Stimulated activated naive CD8-positive, alpha-beta T cell treated with anti-CD3 and anti-CD28 coated beads, Interleukin-15, Interleukin-2, amounts not matched to agents 100 ng/mL and 50 ng/mL, for 24 hours (primary cell): Measurements from ENCODE around the gene RCBTB1.
"Not testable (repeated sequence)": the region's sequence is repeated elsewhere in the genome, so short reads cannot be mapped to it uniquely, and the experiment has no call there.

Source experiments
- H3K27ac Mint-ChIP-seq: one replicate; pipeline ENCODE4 v1.8.0; 2021; ENCODE audit warnings: mild to moderate bottlenecking, mixed read lengths
- H3K27me3 Mint-ChIP-seq: one replicate; pipeline ENCODE4 v1.8.0; 2021; ENCODE audit warnings: mixed read lengths
- H3K36me3 Mint-ChIP-seq: one replicate; pipeline ENCODE4 v1.8.0; 2021; ENCODE audit warnings: low read depth, mixed read lengths
- H3K4me1 Mint-ChIP-seq: one replicate; pipeline ENCODE4 v1.8.0; 2021; ENCODE audit warnings: low read depth, mixed read lengths
- H3K4me3 Mint-ChIP-seq: one replicate; pipeline ENCODE4 v1.8.0; 2021; ENCODE audit warnings: mild to moderate bottlenecking, mixed read lengths
- H3K9me3 Mint-ChIP-seq: one replicate; pipeline ENCODE4 v1.8.0; 2021; ENCODE audit warnings: mixed read lengths

RCBTB1 gene

DNA sequence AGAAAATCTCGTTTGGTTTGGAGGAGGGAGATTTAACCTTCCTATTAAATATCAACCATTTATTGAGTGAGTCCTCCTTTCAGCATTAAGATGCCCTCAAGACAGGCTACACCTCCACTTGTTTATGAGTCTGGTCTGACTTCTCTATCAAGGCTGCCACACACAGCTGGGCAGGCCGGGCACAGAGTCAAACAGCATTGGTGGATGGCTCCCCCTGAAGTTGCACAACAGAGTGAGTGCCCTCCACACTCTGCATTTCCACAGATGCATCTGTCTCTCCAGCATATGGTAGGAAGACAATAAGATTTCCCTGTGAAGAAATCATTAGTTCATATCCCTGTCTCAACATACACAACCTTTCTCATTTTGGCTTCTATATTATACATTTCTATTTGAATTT is 58.2 kb downstream of the RCBTB1 start:
- peaks cover 61% of the 10 kb centered on the region for H3K36me3 Mint-ChIP-seq
- H3K9me3 Mint-ChIP-seq = no peaks in the 10 kb centered on the region

DNA sequence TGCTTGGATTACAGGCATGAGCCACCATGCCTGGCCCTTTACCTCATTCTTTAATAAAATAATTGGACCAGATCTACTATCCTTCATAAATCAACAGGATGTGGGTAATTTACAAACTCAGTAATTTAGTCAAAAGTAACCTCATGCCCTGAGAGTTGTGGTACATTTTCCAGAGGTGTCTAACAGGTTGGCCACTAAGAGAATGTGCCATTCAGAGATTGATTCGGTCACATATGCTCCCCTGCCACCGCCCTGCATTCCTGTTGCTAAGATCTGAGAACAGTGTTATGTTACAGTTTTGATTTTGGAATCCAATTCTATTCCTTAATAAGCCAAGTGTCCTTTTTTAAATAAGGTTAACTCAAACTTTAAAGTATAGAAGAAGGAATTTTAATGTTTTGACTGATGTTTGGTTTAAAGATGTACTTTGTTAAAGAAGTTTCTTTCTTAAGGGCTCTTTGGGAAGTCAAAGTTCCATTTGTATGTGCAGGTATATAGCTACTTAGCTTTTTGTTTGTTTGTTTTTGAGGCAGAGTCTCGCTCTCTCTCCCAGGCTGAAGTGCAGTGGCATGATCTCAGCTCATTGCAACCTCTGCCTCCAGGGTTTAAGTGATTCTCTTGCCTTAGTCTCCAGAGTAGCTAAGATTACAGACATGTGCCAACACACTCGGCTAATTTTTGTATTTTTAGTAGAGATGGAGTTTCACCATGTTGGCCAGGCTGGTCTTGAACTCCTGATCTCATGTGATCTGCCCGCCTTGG is 60.4 kb downstream of the RCBTB1 start:
- Mint-ChIP-seq H3K4me1 (peaks cover 7% of the 10 kb centered on the region), H3K9me3 (no peaks in the 10 kb centered on the region), H3K36me3 (peaks cover 61% of the 10 kb centered on the region), H3K4me3 (no peak overlapping the region), H3K27me3 (no peaks in the 10 kb centered on the region), H3K27ac (no peak overlapping the region)

More for the DNA sequence above, 58.2 kb downstream of the RCBTB1 start:
- H3K27ac Mint-ChIP-seq = peak overlapping the region; percentile 33
- H3K4me3 Mint-ChIP-seq = no peak overlapping the region
- H3K27me3 Mint-ChIP-seq = no peaks in the 10 kb centered on the region
- H3K4me1 Mint-ChIP-seq = peaks cover 16% of the 10 kb centered on the region

GRCh38 chr13:49521224-49521623 is 64.1 kb downstream of the RCBTB1 start:
- Mint-ChIP-seq H3K9me3 (no peaks in the 10 kb centered on the region), H3K27ac (no peak overlapping the region), H3K4me1 (peaks cover 5% of the 10 kb centered on the region), H3K27me3 (no peaks in the 10 kb centered on the region), H3K36me3 (peaks cover 60% of the 10 kb centered on the region), H3K4me3 (no peak overlapping the region)

DNA sequence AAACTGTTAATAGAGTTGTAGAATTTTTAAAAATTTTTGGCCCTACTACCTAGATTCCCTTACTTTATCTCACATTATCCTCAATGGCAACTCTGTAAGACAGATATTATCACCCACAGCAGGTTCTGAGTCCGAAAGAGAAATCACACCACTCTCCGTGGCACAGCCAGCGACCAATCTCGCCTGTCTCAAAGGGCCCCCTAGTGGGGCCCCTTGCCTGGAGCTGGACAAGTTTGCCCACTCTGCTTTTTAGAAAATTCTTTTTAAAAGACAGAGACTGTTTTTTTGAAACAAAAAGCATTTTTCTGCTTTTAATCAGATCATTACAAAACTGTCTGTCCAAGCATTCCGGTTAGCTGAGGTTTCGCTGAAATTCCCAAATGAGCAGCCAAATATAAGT is 67.9 kb downstream of the RCBTB1 start:
- no peaks in the 10 kb centered on the region for H3K9me3 Mint-ChIP-seq
- H3K4me3 Mint-ChIP-seq = no peak overlapping the region
- no peaks in the 10 kb centered on the region for H3K27me3 Mint-ChIP-seq
- H3K4me1 Mint-ChIP-seq = no peaks in the 10 kb centered on the region
- peaks cover 69% of the 10 kb centered on the region for H3K36me3 Mint-ChIP-seq
- no peak overlapping the region for H3K27ac Mint-ChIP-seq

DNA sequence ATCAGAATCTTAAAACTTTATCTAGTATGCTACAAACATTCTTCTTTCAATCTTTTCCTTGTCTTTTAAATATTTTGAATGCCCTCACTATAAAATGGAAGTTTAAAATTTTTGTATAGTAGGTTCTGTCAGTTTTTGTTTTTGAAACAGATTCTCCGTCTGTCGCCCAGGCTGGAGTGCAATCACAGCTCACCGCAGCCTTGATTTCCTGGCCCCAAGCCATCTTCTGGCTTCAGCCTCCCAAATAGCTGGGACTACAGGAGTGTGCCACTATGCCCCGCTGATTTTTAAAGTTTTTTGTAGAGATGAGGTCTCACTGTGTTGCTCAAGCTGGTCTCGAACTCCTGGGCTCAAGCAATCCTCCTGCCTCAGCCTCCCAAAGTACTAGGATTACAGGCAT is 68.9 kb downstream of the RCBTB1 start:
- no peak overlapping the region for H3K27ac Mint-ChIP-seq
- no peaks in the 10 kb centered on the region for H3K27me3 Mint-ChIP-seq
- no peaks in the 10 kb centered on the region for H3K9me3 Mint-ChIP-seq
- peaks cover 77% of the 10 kb centered on the region for H3K36me3 Mint-ChIP-seq
- no peak overlapping the region for H3K4me3 Mint-ChIP-seq
- no peaks in the 10 kb centered on the region for H3K4me1 Mint-ChIP-seq

GRCh38 chr13:49512578-49512977 is 72.8 kb downstream of the RCBTB1 start:
- Mint-ChIP-seq H3K4me1 (no peaks in the 10 kb centered on the region), H3K27me3 (no peaks in the 10 kb centered on the region), H3K36me3 (peaks cover 71% of the 10 kb centered on the region), H3K9me3 (peaks cover 4% of the 10 kb centered on the region), H3K27ac (no peak overlapping the region), H3K4me3 (no peak overlapping the region)

DNA sequence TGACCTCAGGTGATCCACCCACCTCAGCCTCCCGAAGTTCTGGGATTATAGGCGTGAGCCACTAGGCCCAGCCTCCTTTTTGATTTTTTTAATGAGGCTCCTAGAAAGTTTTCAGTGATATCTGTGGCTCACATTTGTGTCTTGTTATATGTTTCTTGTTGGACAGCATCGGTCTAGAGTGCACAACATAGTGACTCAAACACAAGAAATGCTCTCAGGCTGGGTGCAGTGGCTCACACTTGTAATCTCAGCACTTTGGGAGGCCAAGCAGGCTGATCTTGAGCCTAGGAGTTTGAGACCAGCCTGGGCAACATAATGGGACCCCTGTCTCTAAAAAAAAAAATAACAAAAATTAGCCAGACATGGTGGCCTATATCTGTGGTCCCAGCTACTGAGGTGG is 81.4 kb downstream of the RCBTB1 start:
- H3K4me3 Mint-ChIP-seq = no peak overlapping the region
- H3K9me3 Mint-ChIP-seq = no peaks in the 10 kb centered on the region
- H3K4me1 Mint-ChIP-seq = peaks cover 32% of the 10 kb centered on the region
- no peak overlapping the region for H3K27ac Mint-ChIP-seq
- no peaks in the 10 kb centered on the region for H3K27me3 Mint-ChIP-seq
- peaks cover 56% of the 10 kb centered on the region for H3K36me3 Mint-ChIP-seq

DNA sequence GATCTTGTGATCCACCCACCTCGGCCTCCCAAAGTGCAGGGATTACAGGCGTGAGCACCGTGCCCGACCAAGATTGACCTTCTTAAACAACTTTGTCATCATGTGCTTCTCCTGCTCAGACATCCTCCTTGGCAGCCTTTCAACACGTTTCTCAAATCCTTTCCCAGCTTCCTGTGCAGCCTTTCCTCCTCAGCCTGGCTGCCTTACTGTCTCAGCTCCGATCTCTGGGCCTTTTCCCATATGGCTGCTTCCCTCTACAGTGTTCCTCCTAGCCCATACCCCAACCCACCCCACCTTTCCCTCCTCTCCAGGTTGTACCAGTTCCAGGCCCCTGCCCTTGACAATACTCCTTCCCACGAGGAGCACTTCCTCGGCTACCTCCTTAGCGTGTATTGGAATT is 82.4 kb downstream of the RCBTB1 start:
- Mint-ChIP-seq H3K27ac (no peak overlapping the region), H3K36me3 (peaks cover 66% of the 10 kb centered on the region), H3K4me3 (no peak overlapping the region), H3K9me3 (no peaks in the 10 kb centered on the region), H3K27me3 (no peaks in the 10 kb centered on the region), H3K4me1 (peaks cover 42% of the 10 kb centered on the region)

DNA sequence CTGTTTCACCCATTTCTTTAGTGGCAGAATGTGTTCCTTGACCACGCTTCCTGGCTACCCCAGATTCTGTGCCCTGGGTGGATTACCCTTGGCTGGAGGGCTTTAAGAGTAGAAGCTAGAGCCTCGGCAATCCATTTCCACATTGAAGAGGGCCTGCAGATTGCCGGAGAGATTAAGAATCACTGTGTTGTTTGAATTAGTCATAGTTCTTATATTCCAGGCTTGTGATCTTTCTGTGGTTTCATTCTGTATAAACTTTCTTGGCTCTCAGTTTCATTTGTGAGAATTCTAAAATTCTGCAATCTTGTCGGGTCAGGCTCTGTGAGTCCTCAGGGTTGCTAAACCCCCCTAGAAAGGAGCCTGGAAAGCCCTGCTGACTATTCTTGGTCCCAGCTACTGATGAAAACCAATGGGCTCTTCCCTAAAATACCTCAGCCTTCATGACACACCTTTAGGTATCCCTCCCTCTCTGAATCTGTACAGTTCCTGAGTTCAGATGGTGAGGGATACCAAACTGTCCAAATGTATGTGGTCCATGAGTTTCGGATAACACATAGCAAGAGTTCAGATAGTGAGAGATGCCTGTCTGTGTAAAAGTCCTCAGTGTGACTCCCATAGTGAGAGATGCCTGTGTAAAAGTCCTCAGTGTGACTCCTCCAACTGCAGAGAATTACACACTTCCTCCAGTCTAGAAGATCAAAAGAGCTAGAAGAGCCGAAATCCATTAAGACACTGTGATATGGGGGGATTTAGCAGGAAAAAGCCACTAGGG is 85.3 kb downstream of the RCBTB1 start:
- no peaks in the 10 kb centered on the region for H3K27me3 Mint-ChIP-seq
- H3K36me3 Mint-ChIP-seq = peaks cover 60% of the 10 kb centered on the region
- peak overlapping the region; percentile 79 for H3K27ac Mint-ChIP-seq
- no peak overlapping the region for H3K4me3 Mint-ChIP-seq
- no peaks in the 10 kb centered on the region for H3K9me3 Mint-ChIP-seq
- peaks cover 53% of the 10 kb centered on the region for H3K4me1 Mint-ChIP-seq

DNA sequence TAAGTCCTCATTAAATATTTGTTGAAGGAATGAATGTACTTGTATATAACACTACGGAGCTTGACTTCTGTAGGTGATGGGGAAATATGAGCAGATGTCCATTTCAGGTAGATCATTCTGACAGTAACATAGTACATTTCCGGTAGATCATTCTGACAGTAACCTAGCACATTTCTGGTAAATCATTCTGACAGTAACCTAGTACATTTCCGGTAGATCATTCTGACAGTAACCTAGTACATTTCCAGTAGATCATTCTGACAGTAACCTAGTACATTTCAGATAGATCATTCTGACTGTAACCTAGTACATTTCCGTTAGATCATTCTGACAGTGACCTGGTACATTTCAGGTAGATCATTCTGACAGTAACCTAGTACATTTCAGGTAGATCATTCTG is 87.2 kb downstream of the RCBTB1 start:
- Mint-ChIP-seq H3K4me3 (no peak overlapping the region), H3K27ac (peak overlapping the region; percentile 38), H3K9me3 (no peaks in the 10 kb centered on the region), H3K27me3 (no peaks in the 10 kb centered on the region), H3K36me3 (peaks cover 56% of the 10 kb centered on the region), H3K4me1 (peaks cover 55% of the 10 kb centered on the region)

DNA sequence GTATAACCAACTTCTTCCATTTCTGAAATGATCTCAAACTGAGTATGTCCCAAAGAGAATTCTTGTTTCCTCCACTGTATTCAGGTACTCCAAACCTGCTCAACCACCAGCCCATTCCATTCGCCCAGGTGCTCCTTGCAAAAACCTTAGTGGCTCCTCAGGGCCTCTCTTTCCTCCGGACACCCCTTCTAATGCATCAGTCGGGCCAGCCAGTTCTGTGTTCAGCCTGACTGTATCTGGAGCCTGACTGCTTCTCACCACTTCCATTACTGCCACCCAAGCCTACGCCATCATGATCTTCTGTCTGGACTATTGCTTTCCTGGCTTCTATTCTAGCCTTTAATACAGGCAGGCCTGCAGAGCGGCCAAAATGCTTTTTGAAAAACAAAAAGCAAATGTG is 88.1 kb downstream of the RCBTB1 start:
- no peaks in the 10 kb centered on the region for H3K9me3 Mint-ChIP-seq
- peaks cover 52% of the 10 kb centered on the region for H3K36me3 Mint-ChIP-seq
- no peaks in the 10 kb centered on the region for H3K27me3 Mint-ChIP-seq
- peaks cover 52% of the 10 kb centered on the region for H3K4me1 Mint-ChIP-seq
- H3K4me3 Mint-ChIP-seq = peak overlapping the region; percentile 95
- peak overlapping the region; percentile 99 for H3K27ac Mint-ChIP-seq

- H3K4me3 Mint-ChIP-seq = peak overlapping the region; percentile 95
- peaks cover 52% of the 10 kb centered on the region for H3K36me3 Mint-ChIP-seq
- not testable (repeated sequence) for H3K9me3 Mint-ChIP-seq, H3K27me3 Mint-ChIP-seq
- peak overlapping the region; percentile 99 for H3K27ac Mint-ChIP-seq
- H3K4me1 Mint-ChIP-seq = peaks cover 52% of the 10 kb centered on the region
These were observed 88.5 kb downstream of the RCBTB1 start for GRCh38 chr13:49496837-49497236.

- Mint-ChIP-seq H3K27me3 (no peaks in the 10 kb centered on the region), H3K9me3 (no peaks in the 10 kb centered on the region), H3K4me3 (peak within 1 kb of the TSS; percentile 95), H3K4me1 (peaks cover 52% of the 10 kb centered on the region), H3K36me3 (peaks cover 52% of the 10 kb centered on the region), H3K27ac (peak within 1 kb of the TSS; percentile 99)
These were observed 89.3 kb downstream of the RCBTB1 start, which contains the start of gene PHF11 for GRCh38 chr13:49495783-49496762. Gene PHF11, plus strand, starts transcription at chr13:49495953. Its CDS starts 49 bp downstream, at chr13:49496002.

DNA sequence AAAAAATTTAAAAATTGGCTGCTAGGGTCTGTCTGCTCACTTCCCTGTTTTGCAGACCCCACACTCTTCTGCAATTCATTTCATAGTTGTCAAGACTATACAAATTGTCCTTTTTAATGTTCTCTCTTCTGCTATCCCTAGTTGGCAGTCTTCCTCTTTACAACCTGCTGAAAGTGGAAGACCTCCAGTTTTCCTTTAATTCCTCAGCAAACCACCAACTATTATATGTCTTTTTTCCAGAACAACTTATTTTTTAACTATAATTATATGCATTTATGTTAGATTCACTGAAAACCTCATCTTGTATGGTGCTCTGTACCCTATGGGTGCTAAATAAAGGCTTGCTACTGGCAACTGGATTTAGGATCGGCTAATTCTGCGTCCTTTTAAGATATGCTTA is 90.7 kb downstream of the RCBTB1 start:
- Mint-ChIP-seq H3K36me3 (peaks cover 44% of the 10 kb centered on the region), H3K27me3 (no peaks in the 10 kb centered on the region), H3K9me3 (no peaks in the 10 kb centered on the region), H3K27ac (peak overlapping the region; percentile 96), H3K4me3 (peak overlapping the region; percentile 89), H3K4me1 (peaks cover 40% of the 10 kb centered on the region)
